Ectodermal cell (in vitro differentiated cells): ENCODE results near the gene FAM174B.

Experiments
- H3K27ac ChIP-seq: 2 replicates; pipeline ENCODE4 v1.7.0; 2013; ENCODE audit warnings: mild to moderate bottlenecking, low read depth, low read length; ENCODE audit not compliant: insufficient read depth, poor library complexity, severe bottlenecking
- H3K27me3 ChIP-seq: 2 replicates; pipeline ENCODE4 v1.7.0; 2013; ENCODE audit warnings: mild to moderate bottlenecking, low read length; ENCODE audit not compliant: insufficient read depth, control insufficient read depth, poor library complexity, severe bottlenecking
- H3K36me3 ChIP-seq: one replicate; pipeline ENCODE4 v1.7.0; 2013; ENCODE audit warnings: low read length; ENCODE audit not compliant: control insufficient read depth, insufficient read depth
- H3K4me1 ChIP-seq: one replicate; pipeline ENCODE4 v1.7.0; 2013; ENCODE audit warnings: low read length; ENCODE audit not compliant: control insufficient read depth, insufficient read depth
- H3K4me3 ChIP-seq: 2 replicates; pipeline ENCODE4 v1.7.0; 2013; ENCODE audit warnings: low read depth, low read length, control low read depth; ENCODE audit not compliant: insufficient read depth
- H3K9me3 ChIP-seq: 2 replicates; pipeline ENCODE4 v1.7.0; 2013; ENCODE audit warnings: mild to moderate bottlenecking, low read length, moderate library complexity; ENCODE audit not compliant: control insufficient read depth
- WGBS, 2 experiments: methylation state at CpG; one replicate each; pipeline ENCODE4 v1.1.7; 2013; ENCODE audit warnings: missing lambda C conversion rate in 2 of 2; 5-methylcytosine and 5-hydroxymethylcytosine counted together

Gene FAM174B

DNA sequence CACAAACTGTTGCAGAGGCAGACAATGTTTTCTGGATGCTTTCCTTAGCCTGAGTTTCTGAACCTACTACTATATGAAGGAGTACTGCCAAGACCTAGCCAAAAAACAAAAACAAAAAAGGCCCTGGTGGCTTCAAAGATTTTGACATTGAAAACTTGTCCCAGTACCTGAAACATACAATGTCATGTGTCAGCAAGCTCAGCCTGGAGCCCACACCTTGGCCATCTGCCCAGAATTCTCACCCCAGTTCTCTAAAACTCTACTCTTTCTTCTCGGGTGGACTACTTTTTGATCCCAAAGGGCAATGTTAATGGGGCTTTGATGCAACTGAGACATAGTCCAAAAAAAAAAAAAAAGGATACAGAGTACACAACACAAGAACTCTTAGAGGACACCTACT is 81.4 kb downstream of the FAM174B start:
- H3K4me1 ChIP-seq = no peaks in the 10 kb centered on the region
- H3K36me3 ChIP-seq = no peaks in the 10 kb centered on the region
- 67 to 88% methylated on average over 1 of the region's 1 CpG for WGBS, 2 experiments
- H3K9me3 ChIP-seq = no peaks in the 10 kb centered on the region
- H3K4me3 ChIP-seq = no peak overlapping the region
- no peaks in the 10 kb centered on the region for H3K27me3 ChIP-seq
- no peak overlapping the region for H3K27ac ChIP-seq

DNA sequence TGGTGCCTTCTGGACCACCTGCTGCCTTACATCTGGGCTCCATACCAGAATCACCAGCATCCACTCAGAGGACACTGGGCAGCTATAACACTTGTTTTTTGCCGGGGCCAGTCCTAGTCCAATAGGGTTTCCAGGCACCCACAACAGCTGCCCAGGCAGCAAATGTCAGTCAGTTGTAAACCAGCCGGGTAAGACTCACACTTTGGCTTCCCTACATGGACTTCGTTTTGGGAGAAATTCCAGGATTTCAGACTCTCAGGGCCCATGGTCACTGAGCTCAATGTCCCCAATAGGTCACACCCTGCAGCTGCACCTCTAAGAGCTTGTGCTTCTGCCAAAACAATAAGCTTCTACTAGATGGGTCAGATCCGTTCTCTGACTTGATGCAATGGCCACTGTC is 83.8 kb downstream of the FAM174B start:
- Histone ChIP-seq H3K36me3 (no peaks in the 10 kb centered on the region), H3K27me3 (no peaks in the 10 kb centered on the region), H3K4me3 (no peak overlapping the region), H3K9me3 (no peaks in the 10 kb centered on the region), H3K27ac (no peak overlapping the region), H3K4me1 (no peaks in the 10 kb centered on the region)
- 81 to 83% methylated on average over 4 of the region's 4 CpGs for WGBS, 2 experiments

DNA sequence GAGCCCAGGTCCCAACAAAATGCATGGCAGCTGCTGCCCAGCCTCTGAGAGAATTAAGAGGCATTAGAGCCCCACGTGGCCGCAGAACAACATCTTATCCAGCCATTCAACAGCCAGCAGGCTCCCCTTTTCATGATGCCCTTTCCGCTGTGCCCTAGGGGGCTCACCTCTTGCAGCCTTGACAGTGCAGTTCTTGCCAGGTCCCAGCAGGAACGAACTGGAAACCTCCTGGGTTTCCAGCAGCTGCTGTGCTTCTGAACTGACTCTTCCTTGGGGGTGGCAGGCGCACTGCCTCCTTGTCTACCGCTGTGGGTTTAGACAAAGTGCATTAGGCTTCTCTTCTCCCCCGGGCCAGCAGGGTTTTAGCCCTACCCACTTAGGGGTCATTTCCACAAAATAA is 85.2 kb downstream of the FAM174B start:
- Histone ChIP-seq H3K4me1 (no peaks in the 10 kb centered on the region), H3K9me3 (no peaks in the 10 kb centered on the region)
- WGBS, 2 experiments = 66 to 68% methylated on average over 7 of the region's 7 CpGs

DNA sequence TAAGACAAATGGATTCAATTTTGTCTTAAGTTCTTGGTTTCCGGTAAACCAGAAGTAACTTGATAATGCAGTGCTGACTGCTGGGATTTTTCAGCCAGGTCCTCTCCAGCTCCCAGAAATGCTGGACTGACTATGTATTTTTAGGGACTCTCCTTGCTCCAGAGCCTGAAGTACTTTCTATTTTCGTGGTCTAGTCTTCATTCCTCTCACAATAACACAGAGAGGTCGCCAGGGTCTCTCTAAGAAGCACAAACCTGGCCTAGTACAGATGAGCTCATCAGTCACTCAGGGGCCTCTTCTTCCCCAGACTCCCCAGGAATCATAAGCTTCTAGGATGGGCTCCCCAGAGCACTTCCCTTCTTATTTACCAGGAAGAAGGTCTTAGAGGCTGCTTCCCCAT is 85.8 kb downstream of the FAM174B start:
- 72 to 79% methylated on average over 3 of the region's 3 CpGs for WGBS, 2 experiments
- Histone ChIP-seq H3K4me3 (no peak overlapping the region), H3K4me1 (no peaks in the 10 kb centered on the region), H3K27ac (no peak overlapping the region), H3K9me3 (no peaks in the 10 kb centered on the region), H3K36me3 (no peaks in the 10 kb centered on the region), H3K27me3 (no peaks in the 10 kb centered on the region)

More for the DNA sequence above, 85.2 kb downstream of the FAM174B start:
- H3K27me3 ChIP-seq = no peaks in the 10 kb centered on the region
- no peak overlapping the region for H3K4me3 ChIP-seq
- no peaks in the 10 kb centered on the region for H3K36me3 ChIP-seq
- H3K27ac ChIP-seq = no peak overlapping the region
